ENCODE data around the gene ATOSA. TPM values are rescaled to one million over a fixed set of nuclear protein-coding genes. Genes with fewer than 3 reads are reported as not detected.

ATOSA gene, protein sequence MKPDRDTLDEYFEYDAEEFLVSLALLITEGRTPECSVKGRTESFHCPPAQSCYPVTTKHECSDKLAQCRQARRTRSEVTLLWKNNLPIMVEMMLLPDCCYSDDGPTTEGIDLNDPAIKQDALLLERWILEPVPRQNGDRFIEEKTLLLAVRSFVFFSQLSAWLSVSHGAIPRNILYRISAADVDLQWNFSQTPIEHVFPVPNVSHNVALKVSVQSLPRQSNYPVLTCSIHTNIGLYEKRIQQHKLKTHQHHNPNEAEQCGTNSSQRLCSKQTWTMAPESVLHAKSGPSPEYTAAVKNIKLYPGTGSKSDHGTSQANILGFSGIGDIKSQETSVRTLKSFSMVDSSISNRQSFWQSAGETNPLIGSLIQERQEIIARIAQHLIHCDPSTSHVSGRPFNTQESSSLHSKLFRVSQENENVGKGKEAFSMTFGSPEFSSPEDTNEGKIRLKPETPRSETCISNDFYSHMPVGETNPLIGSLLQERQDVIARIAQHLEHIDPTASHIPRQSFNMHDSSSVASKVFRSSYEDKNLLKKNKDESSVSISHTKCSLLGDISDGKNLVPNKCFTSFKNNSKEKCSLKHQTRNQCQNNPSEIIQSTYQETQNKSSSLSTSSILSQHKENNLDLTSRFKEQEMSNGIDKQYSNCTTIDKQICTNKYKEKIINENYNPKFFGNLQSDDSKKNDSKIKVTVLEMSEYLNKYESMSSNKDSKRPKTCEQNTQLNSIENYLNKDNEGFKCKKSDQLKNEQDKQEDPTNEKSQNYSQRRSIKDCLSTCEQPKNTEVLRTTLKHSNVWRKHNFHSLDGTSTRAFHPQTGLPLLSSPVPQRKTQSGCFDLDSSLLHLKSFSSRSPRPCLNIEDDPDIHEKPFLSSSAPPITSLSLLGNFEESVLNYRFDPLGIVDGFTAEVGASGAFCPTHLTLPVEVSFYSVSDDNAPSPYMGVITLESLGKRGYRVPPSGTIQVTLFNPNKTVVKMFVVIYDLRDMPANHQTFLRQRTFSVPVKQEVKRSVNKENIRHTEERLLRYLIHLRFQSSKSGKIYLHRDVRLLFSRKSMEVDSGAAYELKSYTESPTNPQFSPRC
- 35.8 and 52.6 TPM in 2 replicates for total RNA-seq (ENCODE audit: low replicate concordance)

DNA sequence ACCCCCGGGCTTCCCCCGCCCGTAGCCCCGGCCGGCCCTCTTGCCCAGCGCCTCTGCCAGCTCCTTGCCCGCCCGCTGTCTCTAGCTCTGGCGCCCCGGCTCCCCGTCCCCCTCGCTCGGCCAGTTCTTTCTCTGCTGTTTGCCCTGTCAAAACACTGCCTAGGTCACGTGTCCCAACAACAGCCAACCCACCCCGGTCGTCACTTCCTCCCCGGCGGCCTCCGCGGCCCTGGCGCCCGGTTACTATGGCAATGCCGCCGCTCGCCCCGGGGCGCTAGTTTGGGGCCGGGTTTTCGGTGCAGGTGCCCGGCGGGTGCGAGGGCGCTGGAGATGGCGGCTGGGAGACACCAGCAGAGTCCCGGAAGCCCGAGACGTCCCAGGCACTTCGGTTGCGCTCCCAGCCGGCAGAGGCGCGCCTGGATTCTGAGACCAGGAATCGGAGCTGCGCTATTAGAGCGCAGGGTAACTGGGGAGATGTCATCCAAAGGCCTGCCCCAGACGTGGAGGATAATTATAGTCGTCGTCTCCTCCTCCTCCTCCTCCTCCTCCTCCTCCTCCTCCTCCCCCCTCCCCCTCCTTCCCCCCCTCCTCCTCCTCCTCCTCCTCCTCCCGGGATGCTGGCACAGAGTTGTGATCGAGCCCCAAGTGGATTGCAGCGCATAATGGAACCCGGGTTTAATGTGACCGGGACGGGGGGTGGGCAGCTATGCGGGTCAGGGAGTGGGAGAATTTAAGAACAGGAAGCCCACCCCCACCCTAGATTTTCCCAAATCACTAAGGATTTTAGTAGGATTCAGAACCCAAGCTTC lies at the start of gene ATOSA:
ATOSA (minus strand) TSS at position 157 of the 809 bp plus-strand sequence. CDS start 1,367 bp downstream, outside the sequence.
- peak; percentile 84 for DNase-seq (ENCODE audit: low read depth)
- peak within 1 kb of the TSS; percentile 87 for H3K4me3 ChIP-seq (ENCODE audit: low read depth, low read length)
- TF ChIP-seq CTCF (IDR thresholded peaks at IDR 0.05; ENCODE audit: insufficient read depth, low read length) = peak; percentile 28

DNA sequence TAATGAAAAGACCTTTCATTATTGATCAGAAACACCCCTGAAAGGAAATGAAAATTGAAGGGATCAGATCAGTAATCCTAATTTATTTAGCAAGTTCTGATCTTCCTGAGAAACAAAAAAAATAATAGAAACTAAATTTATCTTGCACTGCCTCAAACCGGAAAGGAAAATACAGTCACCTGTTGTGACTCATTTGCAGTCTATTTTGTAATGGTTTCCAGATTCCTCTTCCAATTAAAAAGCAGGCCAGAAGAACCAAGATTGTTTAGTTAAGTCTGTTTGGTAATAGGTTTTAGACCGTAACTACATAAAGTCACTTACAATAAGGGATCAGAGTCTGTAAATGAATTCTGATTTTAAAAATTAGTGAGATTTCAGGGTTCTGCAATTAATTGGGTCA lies 49.7 kb upstream of the ATOSA start:
- peak; percentile 66 for DNase-seq (ENCODE audit: low read depth)
- H3K4me3 ChIP-seq (ENCODE audit: low read depth, low read length) = no peak overlapping the region
- no peak for TF ChIP-seq CTCF (IDR thresholded peaks at IDR 0.05; ENCODE audit: insufficient read depth, low read length)

GRCh38 chr15:52727815-52728214 lies 48.6 kb upstream of the ATOSA start:
- no peak overlapping the region for H3K4me3 ChIP-seq (ENCODE audit: low read depth, low read length)
- no peak for TF ChIP-seq CTCF (IDR thresholded peaks at IDR 0.05; ENCODE audit: insufficient read depth, low read length)
- DNase-seq (ENCODE audit: low read depth) = no peak

- DNase-seq (ENCODE audit: low read depth) = no peak
- TF ChIP-seq CTCF (IDR thresholded peaks at IDR 0.05; ENCODE audit: insufficient read depth, low read length) = no peak
- no peak overlapping the region for H3K4me3 ChIP-seq (ENCODE audit: low read depth, low read length)
These were observed 47.0 kb upstream of the ATOSA start for GRCh38 chr15:52726195-52726594.

GRCh38 chr15:52718551-52718950 lies 39.4 kb upstream of the ATOSA start:
- no peak for TF ChIP-seq CTCF (IDR thresholded peaks at IDR 0.05; ENCODE audit: insufficient read depth, low read length)
- no peak for DNase-seq (ENCODE audit: low read depth)

GRCh38 chr15:52717924-52718323 lies 38.7 kb upstream of the ATOSA start:
- no peak for TF ChIP-seq CTCF (IDR thresholded peaks at IDR 0.05; ENCODE audit: insufficient read depth, low read length)
- peak; percentile 25 for DNase-seq (ENCODE audit: low read depth)
- no peak overlapping the region for H3K4me3 ChIP-seq (ENCODE audit: low read depth, low read length)

More at GRCh38 chr15:52718551-52718950, 39.4 kb upstream of the ATOSA start:
- no peak overlapping the region for H3K4me3 ChIP-seq (ENCODE audit: low read depth, low read length)
